Progenitor cell of endocrine pancreas (in vitro differentiated cells): ENCODE results near the gene RPS19BP1. TPM values are rescaled to one million over a fixed set of nuclear protein-coding genes. Genes with fewer than 3 reads are reported as not detected.
A peak's percentile ranks its signal among the peaks of the same experiment; 100 is the strongest.

Source experiments
- DNase-seq: peaks from one replicate; pipeline ENCODE4 v3.0.0; 2021; ENCODE audit warnings: low spot score; ENCODE audit not compliant: unreplicated experiment
- H3K27ac Mint-ChIP-seq: 2 replicates; pipeline ENCODE4 v1.8.0; 2021; ENCODE audit warnings: mild to moderate bottlenecking, moderate library complexity, mixed read lengths
- H3K27me3 Mint-ChIP-seq: 2 replicates; pipeline ENCODE4 v1.8.0; 2021; ENCODE audit warnings: mixed read lengths
- H3K36me3 Mint-ChIP-seq: 2 replicates; pipeline ENCODE4 v1.8.0; 2022; ENCODE audit warnings: mixed read lengths; ENCODE audit not compliant: insufficient read depth
- H3K4me1 Mint-ChIP-seq: 2 replicates; pipeline ENCODE4 v1.8.0; 2021; ENCODE audit warnings: low read depth, mixed read lengths
- H3K4me3 Mint-ChIP-seq: 2 replicates; pipeline ENCODE4 v1.8.0; 2021; ENCODE audit warnings: low read depth, mild to moderate bottlenecking, moderate library complexity, mixed read lengths
- H3K9me3 Mint-ChIP-seq: 2 replicates; pipeline ENCODE4 v1.8.0; 2021; ENCODE audit warnings: low read depth, mixed read lengths
- CTCF ChIP-seq: fragments of 200-600 bp; sonication (generic); IDR thresholded peaks from one replicate; pipeline ENCODE4 v1.5.0; 2021; ENCODE audit warnings: antibody characterized with exemption, mild to moderate bottlenecking; ENCODE audit not compliant: unreplicated experiment
- total RNA-seq: library from RNA; stranded (reverse); gene quantifications from 2 replicates; pipeline ENCODE4 v1.2.1, GENCODE V29; 2021

Gene RPS19BP1
- total RNA-seq, 1 donor from 2014 or later: 48.2 TPM

DNA sequence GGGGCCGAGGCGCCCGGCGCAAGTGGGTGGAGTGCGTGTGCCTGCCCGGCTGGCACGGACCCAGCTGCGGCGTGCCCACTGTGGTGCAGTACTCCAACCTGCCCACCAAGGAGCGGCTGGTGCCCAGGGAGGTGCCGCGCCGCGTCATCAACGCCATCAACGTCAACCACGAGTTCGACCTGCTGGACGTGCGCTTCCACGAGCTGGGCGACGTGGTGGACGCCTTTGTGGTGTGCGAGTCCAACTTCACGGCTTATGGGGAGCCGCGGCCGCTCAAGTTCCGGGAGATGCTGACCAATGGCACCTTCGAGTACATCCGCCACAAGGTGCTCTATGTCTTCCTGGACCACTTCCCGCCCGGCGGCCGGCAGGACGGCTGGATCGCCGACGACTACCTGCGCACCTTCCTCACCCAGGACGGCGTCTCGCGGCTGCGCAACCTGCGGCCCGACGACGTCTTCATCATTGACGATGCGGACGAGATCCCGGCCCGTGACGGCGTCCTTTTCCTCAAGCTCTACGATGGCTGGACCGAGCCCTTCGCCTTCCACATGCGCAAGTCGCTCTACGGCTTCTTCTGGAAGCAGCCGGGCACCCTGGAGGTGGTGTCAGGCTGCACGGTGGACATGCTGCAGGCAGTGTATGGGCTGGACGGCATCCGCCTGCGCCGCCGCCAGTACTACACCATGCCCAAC is 44.6 kb downstream of the RPS19BP1 start:
- no peak for TF ChIP-seq CTCF
- Mint-ChIP-seq H3K9me3 (no peaks in the 10 kb centered on the region), H3K4me3 (no peak overlapping the region), H3K27me3 (no peaks in the 10 kb centered on the region), H3K4me1 (no peaks in the 10 kb centered on the region), H3K36me3 (peaks cover 6% of the 10 kb centered on the region), H3K27ac (no peak overlapping the region)
- DNase-seq: no peak

GRCh38 chr22:39486951-39487825 is 45.4 kb downstream of the RPS19BP1 start:
- no peaks in the 10 kb centered on the region for H3K9me3 Mint-ChIP-seq

GRCh38 chr22:39482768-39483167 is 49.8 kb downstream of the RPS19BP1 start:
- Mint-ChIP-seq H3K4me1 (no peaks in the 10 kb centered on the region), H3K36me3 (no peaks in the 10 kb centered on the region), H3K27me3 (no peaks in the 10 kb centered on the region), H3K4me3 (no peak overlapping the region), H3K9me3 (no peaks in the 10 kb centered on the region), H3K27ac (peak overlapping the region; percentile 69)
- no peak for DNase-seq
- no peak for TF ChIP-seq CTCF

More at GRCh38 chr22:39486951-39487825, 45.4 kb downstream of the RPS19BP1 start:
- no peaks in the 10 kb centered on the region for H3K27me3 Mint-ChIP-seq
- no peak for DNase-seq
- H3K4me1 Mint-ChIP-seq: no peaks in the 10 kb centered on the region
- H3K27ac Mint-ChIP-seq: peak overlapping the region; percentile 22
- no peak for TF ChIP-seq CTCF
- H3K4me3 Mint-ChIP-seq: no peak overlapping the region
- H3K36me3 Mint-ChIP-seq: peaks cover 6% of the 10 kb centered on the region

GRCh38 chr22:39481595-39481994 is 51.0 kb downstream of the RPS19BP1 start:
- no peak overlapping the region for H3K27ac Mint-ChIP-seq
- H3K9me3 Mint-ChIP-seq: no peaks in the 10 kb centered on the region
- no peaks in the 10 kb centered on the region for H3K36me3 Mint-ChIP-seq
- no peaks in the 10 kb centered on the region for H3K27me3 Mint-ChIP-seq
- no peak for DNase-seq
- TF ChIP-seq CTCF: no peak
- H3K4me1 Mint-ChIP-seq: no peaks in the 10 kb centered on the region
- no peak overlapping the region for H3K4me3 Mint-ChIP-seq

- no peak for DNase-seq
Measured at GRCh38 chr22:39481054-39481453, 51.5 kb downstream of the RPS19BP1 start.

More at GRCh38 chr22:39481054-39481453, 51.5 kb downstream of the RPS19BP1 start:
- peak overlapping the region; percentile 38 for H3K27ac Mint-ChIP-seq
- no peaks in the 10 kb centered on the region for H3K4me1 Mint-ChIP-seq
- no peaks in the 10 kb centered on the region for H3K36me3 Mint-ChIP-seq
- no peaks in the 10 kb centered on the region for H3K9me3 Mint-ChIP-seq
- no peaks in the 10 kb centered on the region for H3K27me3 Mint-ChIP-seq
- no peak overlapping the region for H3K4me3 Mint-ChIP-seq
- TF ChIP-seq CTCF: no peak
